Mesenchymal stem cell (in vitro differentiated cells and primary cell): Measurements from ENCODE around the gene GNA12.

ENCODE experiments used
- DNase-seq: peaks from one replicate; pipeline ENCODE4 v3.0.0-alpha.2; 2013
- H2AFZ ChIP-seq: one replicate; pipeline ENCODE4 v1.6.1; 2013; ENCODE audit warnings: low read depth, mild to moderate bottlenecking, control low read depth, inconsistent platforms, low read length, moderate library complexity
- H2AK5ac ChIP-seq: 2 replicates; pipeline ENCODE4 v1.6.1; 2013; ENCODE audit warnings: low read length, moderate library complexity, mild to moderate bottlenecking, inconsistent platforms; ENCODE audit not compliant: severe bottlenecking
- H2BK120ac ChIP-seq: one replicate; pipeline ENCODE4 v1.6.1; 2013; ENCODE audit warnings: low read depth, mild to moderate bottlenecking, inconsistent platforms, low read length, moderate library complexity
- H2BK12ac ChIP-seq, 2 experiments: one replicate each; pipeline ENCODE4 v1.6.1; 2013; ENCODE audit warnings: inconsistent platforms in 2 of 2, low read length in 2 of 2, mild to moderate bottlenecking in 2 of 2, moderate library complexity in 2 of 2, control low read depth in 1 of 2
- H2BK15ac ChIP-seq: one replicate; pipeline ENCODE4 v1.6.1; 2013; ENCODE audit warnings: mild to moderate bottlenecking, low read depth, inconsistent platforms; ENCODE audit not compliant: poor library complexity, severe bottlenecking
- H2BK5ac ChIP-seq: 2 replicates; pipeline ENCODE4 v1.6.1; 2013; ENCODE audit warnings: low read depth, mild to moderate bottlenecking, low read length, control low read depth, inconsistent platforms; ENCODE audit not compliant: poor library complexity, severe bottlenecking
- H3K14ac ChIP-seq, 2 experiments: one replicate each; pipeline ENCODE4 v1.6.1; 2013; ENCODE audit warnings: inconsistent platforms in 2 of 2, low read length in 2 of 2, control low read depth in 1 of 2, mild to moderate bottlenecking in 1 of 2, moderate library complexity in 1 of 2
- H3K18ac ChIP-seq, 2 experiments: one replicate each; pipeline ENCODE4 v1.6.1; 2013; ENCODE audit warnings: inconsistent platforms in 2 of 2, low read length in 2 of 2, control low read depth in 1 of 2, low read depth in 1 of 2, mild to moderate bottlenecking in 1 of 2
- H3K23ac ChIP-seq, 2 experiments: one replicate each; pipeline ENCODE4 v1.6.1; 2013; ENCODE audit warnings: inconsistent platforms in 2 of 2, low read length in 2 of 2, mild to moderate bottlenecking in 2 of 2, moderate library complexity in 2 of 2, control low read depth in 1 of 2
- H3K27ac ChIP-seq: 2 replicates; pipeline ENCODE4 v1.5.1; 2013; ENCODE audit warnings: mild to moderate bottlenecking, moderate library complexity, low read length, control low read depth, inconsistent platforms; ENCODE audit not compliant: poor library complexity, severe bottlenecking
- H3K27me3 ChIP-seq, 2 experiments: 2 replicates each; pipeline versions ENCODE4 v1.6.1 to v1.7.0; 2013; ENCODE audit warnings: low read length in 2 of 2, mild to moderate bottlenecking in 2 of 2, moderate library complexity in 2 of 2, control low read depth in 1 of 2, inconsistent platforms in 1 of 2; ENCODE audit not compliant: control insufficient read depth in 1 of 2, insufficient read depth in 1 of 2
- H3K36me3 ChIP-seq, 2 experiments: 2 replicates each; pipeline versions ENCODE4 v1.6.1 to v1.7.0; 2013; ENCODE audit warnings: low read length in 2 of 2, control low read depth in 1 of 2, inconsistent platforms in 1 of 2, low read depth in 1 of 2, mild to moderate bottlenecking in 1 of 2; ENCODE audit not compliant: insufficient read depth in 2 of 2, control insufficient read depth in 1 of 2
- H3K4ac ChIP-seq, 2 experiments: one replicate each; pipeline ENCODE4 v1.6.1; 2013; ENCODE audit warnings: inconsistent platforms in 2 of 2, low read length in 2 of 2, mild to moderate bottlenecking in 2 of 2, moderate library complexity in 2 of 2, control low read depth in 1 of 2, low read depth in 1 of 2
- H3K4me1 ChIP-seq: 2 replicates; pipeline ENCODE4 v1.6.1; 2013; ENCODE audit warnings: low read depth, low read length, control low read depth; ENCODE audit not compliant: control insufficient read depth, insufficient read depth
- H3K4me2 ChIP-seq: 2 replicates; pipeline ENCODE4 v1.6.1; 2013; ENCODE audit warnings: low read length, mild to moderate bottlenecking, inconsistent platforms; ENCODE audit not compliant: poor library complexity, severe bottlenecking
- H3K4me3 ChIP-seq, 2 experiments: 2 replicates each; pipeline versions ENCODE4 v1.5.1 to v1.7.0; 2013; ENCODE audit warnings: low read length in 2 of 2, mild to moderate bottlenecking in 2 of 2, control low read depth in 1 of 2, low read depth in 1 of 2; ENCODE audit not compliant: insufficient read depth in 1 of 2
- H3K79me1 ChIP-seq: replicated peaks from 2 replicates; pipeline ENCODE4 v1.6.1; 2013; ENCODE audit warnings: mild to moderate bottlenecking, control low read depth, low read length, inconsistent platforms; ENCODE audit not compliant: poor library complexity, severe bottlenecking
- H3K9ac ChIP-seq: 2 replicates; pipeline ENCODE4 v1.7.0; 2013; ENCODE audit warnings: mild to moderate bottlenecking, low read length, moderate library complexity
- H3K9me3 ChIP-seq: 2 replicates; pipeline ENCODE4 v1.7.0; 2013; ENCODE audit warnings: mild to moderate bottlenecking, low read length; ENCODE audit not compliant: control insufficient read depth
- H4K8ac ChIP-seq: one replicate; pipeline ENCODE4 v1.6.1; 2013; ENCODE audit warnings: inconsistent platforms, mild to moderate bottlenecking, low read length, moderate library complexity
- H4K91ac ChIP-seq: one replicate; pipeline ENCODE4 v1.6.1; 2013; ENCODE audit warnings: mild to moderate bottlenecking, low read length, inconsistent platforms
- WGBS: methylation state at CpG from one replicate; pipeline ENCODE4 v1.1.7; 2013; ENCODE audit warnings: mixed read lengths; 5-methylcytosine and 5-hydroxymethylcytosine counted together

Gene GNA12

DNA sequence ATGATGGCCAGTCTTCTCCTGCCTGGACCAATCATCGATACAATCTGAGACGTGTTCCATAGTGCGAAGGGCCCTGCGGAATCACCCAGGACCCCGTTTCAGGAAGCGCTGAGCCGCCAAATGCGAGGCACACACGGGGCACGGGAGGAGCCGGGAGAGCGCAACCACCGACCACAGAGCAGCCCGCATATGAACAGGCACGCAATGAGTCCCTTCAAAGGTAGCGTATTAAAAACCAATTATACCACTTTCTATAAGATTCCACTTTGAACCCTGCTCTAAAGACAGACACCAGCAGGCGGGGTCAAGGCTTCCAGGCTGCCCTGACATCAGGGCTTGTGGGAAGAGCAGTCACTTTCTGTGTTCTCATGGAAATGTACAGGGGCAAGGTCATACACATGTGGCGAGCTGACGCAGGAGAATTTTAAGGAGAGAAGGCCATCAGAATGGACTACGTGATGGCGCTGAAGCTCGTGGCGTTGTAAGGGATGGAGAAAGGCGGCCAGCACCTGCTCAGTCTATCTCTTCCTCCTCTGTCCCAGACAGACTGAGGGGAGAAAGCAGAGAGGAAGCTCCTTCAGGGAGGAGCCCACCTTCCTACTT is 109.9 kb downstream of the GNA12 start:
- no peak overlapping the region for H3K27ac ChIP-seq
- peaks cover 35% of the 10 kb centered on the region for H3K79me1 ChIP-seq
- H3K23ac ChIP-seq: no peak overlapping the region
- peak overlapping the region; percentile 39 for H4K8ac ChIP-seq
- peak overlapping the region; percentile 17 to 59 for H3K4me3 ChIP-seq
- peaks cover 21% of the 10 kb centered on the region for H3K4me1 ChIP-seq
- H3K9ac ChIP-seq: no peak overlapping the region
- H2BK12ac ChIP-seq: peak overlapping the region in 1 of 2 experiments; percentile 37
- WGBS: 98% methylated on average over 22 of the region's 24 CpGs
- peaks cover 33 to 40% of the 10 kb centered on the region in 2 experiments for H3K36me3 ChIP-seq
- no peak overlapping the region for H3K4me2 ChIP-seq
- H3K18ac ChIP-seq: peak overlapping the region; percentile 10 to 88
- H3K9me3 ChIP-seq: peaks cover 10% of the 10 kb centered on the region
- H3K27me3 ChIP-seq: no peaks in the 10 kb centered on the region
- peak overlapping the region in 1 of 2 experiments; percentile 24 for H3K4ac ChIP-seq
- no peak overlapping the region for H2AFZ ChIP-seq
- peak overlapping the region; percentile 55 for H2AK5ac ChIP-seq
- peak overlapping the region; percentile 63 for H2BK15ac ChIP-seq
- DNase-seq: no peak
- H4K91ac ChIP-seq: peak overlapping the region; percentile 15
- H2BK5ac ChIP-seq: no peak overlapping the region
- no peak overlapping the region for H2BK120ac ChIP-seq
- H3K14ac ChIP-seq: no peak overlapping the region

DNA sequence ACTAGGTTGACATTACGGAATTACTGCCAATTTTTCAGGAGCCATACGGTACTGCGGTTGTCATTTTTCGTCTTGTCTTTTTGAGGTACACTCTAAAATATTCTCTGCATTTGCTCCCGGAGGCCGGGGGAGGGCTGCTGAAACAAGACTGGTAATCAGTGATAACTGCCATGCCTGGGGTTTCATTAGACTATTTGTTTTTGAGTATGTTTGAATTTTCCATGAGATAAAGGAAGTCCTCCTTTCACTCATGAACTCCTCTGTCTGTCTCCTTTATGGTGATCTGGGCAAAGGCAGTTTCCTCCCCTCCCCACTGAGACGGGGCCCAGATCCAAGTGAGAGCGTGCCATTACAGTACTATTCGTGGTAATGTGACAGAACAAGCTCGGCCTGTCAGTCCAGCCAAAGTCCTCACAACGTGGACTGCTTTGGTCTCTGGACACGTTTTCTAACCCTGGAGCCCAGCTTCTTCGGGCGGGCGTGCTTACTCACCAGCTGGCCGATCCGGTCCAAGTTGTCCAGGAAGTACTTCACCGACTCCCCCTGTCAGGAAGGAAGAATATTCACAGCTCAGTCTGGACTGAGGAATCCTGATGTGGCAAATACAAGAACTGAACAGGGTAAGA is 111.0 kb downstream of the GNA12 start:
- Histone ChIP-seq H3K79me1 (peaks cover 34% of the 10 kb centered on the region), H3K4me2 (no peak overlapping the region)

DNA sequence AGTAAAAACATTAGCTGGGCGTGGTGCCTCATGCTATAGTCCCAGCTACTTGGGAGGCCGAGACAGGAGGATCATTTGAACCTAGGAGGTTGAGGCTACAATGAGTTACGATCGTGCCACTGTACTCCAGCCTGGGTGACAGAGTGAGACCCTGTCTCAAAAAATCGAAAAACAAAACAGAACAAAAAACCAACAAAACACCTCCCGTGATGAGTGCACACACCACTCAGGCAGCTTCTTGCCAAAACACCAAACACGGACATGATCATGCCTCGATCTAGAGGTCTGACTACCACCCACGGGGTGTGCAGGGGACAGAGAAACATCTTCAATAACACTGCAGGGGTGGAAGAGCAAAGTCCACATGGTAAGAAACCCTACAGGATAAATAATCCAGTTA is 111.7 kb downstream of the GNA12 start:
- WGBS: 94% methylated on average over 9 of the region's 9 CpGs
- DNase-seq: no peak

More for the DNA sequence above, 111.0 kb downstream of the GNA12 start:
- H3K36me3 ChIP-seq: peaks cover 36 to 43% of the 10 kb centered on the region in 2 experiments
- H3K9ac ChIP-seq: peak overlapping the region; percentile 69
- H3K27me3 ChIP-seq: no peaks in the 10 kb centered on the region
- peaks cover 10% of the 10 kb centered on the region for H3K9me3 ChIP-seq
- H2AK5ac ChIP-seq: no peak overlapping the region
- H3K14ac ChIP-seq: no peak overlapping the region
- H3K4ac ChIP-seq: no peak overlapping the region
- peak; percentile 49 for DNase-seq
- H2AFZ ChIP-seq: no peak overlapping the region
- no peak overlapping the region for H3K27ac ChIP-seq
- no peak overlapping the region for H2BK15ac ChIP-seq
- H3K4me3 ChIP-seq: peak overlapping the region in 1 of 2 experiments; percentile 59
- no peak overlapping the region for H3K23ac ChIP-seq
- no peak overlapping the region for H4K8ac ChIP-seq
- 71% methylated on average over 18 of the region's 18 CpGs for WGBS
- no peak overlapping the region for H2BK12ac ChIP-seq
- H3K18ac ChIP-seq: no peak overlapping the region
- H3K4me1 ChIP-seq: peaks cover 21% of the 10 kb centered on the region
- H2BK5ac ChIP-seq: no peak overlapping the region
- no peak overlapping the region for H4K91ac ChIP-seq
- H2BK120ac ChIP-seq: no peak overlapping the region

DNA sequence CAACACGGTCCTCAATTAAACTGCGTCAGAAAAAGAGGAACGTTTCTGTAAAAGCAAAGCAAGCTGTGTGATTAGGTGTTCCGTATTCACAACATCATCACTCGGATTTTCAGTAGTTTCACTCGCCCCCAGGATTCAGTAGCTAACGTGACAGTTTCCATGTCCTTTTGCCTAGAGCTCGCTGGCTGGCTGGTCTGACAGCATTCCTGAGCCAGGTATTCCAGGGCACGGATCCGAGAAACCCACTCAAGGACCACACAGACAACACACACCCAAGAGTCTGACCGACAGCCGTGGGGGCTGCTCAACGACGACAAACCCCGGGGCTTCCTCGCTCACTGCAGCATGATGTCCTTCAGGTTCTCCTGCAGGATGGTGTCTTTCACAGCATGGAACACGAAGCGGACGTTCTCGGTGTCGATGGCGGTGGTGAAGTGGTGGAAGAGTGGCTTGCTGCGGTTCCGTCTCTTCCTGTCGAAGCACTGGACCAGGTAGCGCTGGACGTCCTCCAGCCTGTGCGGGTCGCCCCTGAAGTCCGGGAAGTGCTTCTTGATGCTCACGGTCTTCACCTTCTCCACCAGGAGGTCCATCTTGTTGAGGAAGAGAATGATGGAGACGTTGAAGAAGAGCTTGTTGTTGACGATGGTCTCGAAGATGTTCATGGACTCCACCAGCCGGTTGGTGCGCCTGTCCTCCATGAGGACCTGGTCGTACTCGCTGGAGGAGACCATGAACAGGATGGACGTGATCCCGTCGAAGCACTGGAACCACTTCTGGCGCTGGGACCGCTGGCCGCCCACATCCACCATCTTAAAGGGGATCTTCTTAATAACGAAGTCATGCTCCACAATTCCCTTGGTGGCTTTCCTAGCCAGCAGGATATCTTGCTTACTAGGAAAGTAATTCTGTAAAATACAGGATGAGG is 113.0 kb downstream of the GNA12 start:
- H2BK120ac ChIP-seq: no peak overlapping the region
- 97% methylated on average over 45 of the region's 45 CpGs for WGBS
- no peak overlapping the region for H2AK5ac ChIP-seq
- no peak overlapping the region for H4K8ac ChIP-seq
- no peak for DNase-seq
- H3K4me2 ChIP-seq: no peak overlapping the region
- H3K23ac ChIP-seq: no peak overlapping the region
- peaks cover 36 to 50% of the 10 kb centered on the region in 2 experiments for H3K36me3 ChIP-seq
- peaks cover 10% of the 10 kb centered on the region for H3K9me3 ChIP-seq
- H2AFZ ChIP-seq: no peak overlapping the region
- no peak overlapping the region for H2BK5ac ChIP-seq
- H2BK15ac ChIP-seq: no peak overlapping the region
- H3K4ac ChIP-seq: no peak overlapping the region
- H2BK12ac ChIP-seq: no peak overlapping the region
- no peak overlapping the region for H3K18ac ChIP-seq
- H4K91ac ChIP-seq: no peak overlapping the region
- no peak overlapping the region for H3K14ac ChIP-seq
- no peak overlapping the region for H3K4me3 ChIP-seq
- peaks cover 21% of the 10 kb centered on the region for H3K4me1 ChIP-seq
- H3K27ac ChIP-seq: no peak overlapping the region
- no peaks in the 10 kb centered on the region for H3K27me3 ChIP-seq
- peaks cover 36% of the 10 kb centered on the region for H3K79me1 ChIP-seq
- no peak overlapping the region for H3K9ac ChIP-seq

More for the DNA sequence above, 111.7 kb downstream of the GNA12 start:
- no peak overlapping the region for H2BK15ac ChIP-seq
- H2BK120ac ChIP-seq: no peak overlapping the region
- H4K8ac ChIP-seq: no peak overlapping the region
- no peak overlapping the region for H2AFZ ChIP-seq
- H2AK5ac ChIP-seq: no peak overlapping the region
- H3K27me3 ChIP-seq: no peaks in the 10 kb centered on the region
- peaks cover 34 to 44% of the 10 kb centered on the region in 2 experiments for H3K36me3 ChIP-seq
- no peak overlapping the region for H3K14ac ChIP-seq
- H3K4ac ChIP-seq: no peak overlapping the region
- H3K79me1 ChIP-seq: peaks cover 35% of the 10 kb centered on the region
- no peak overlapping the region for H3K23ac ChIP-seq
- no peak overlapping the region for H3K4me2 ChIP-seq
- peaks cover 21% of the 10 kb centered on the region for H3K4me1 ChIP-seq
- no peak overlapping the region for H3K18ac ChIP-seq
- peaks cover 10% of the 10 kb centered on the region for H3K9me3 ChIP-seq
- no peak overlapping the region for H2BK12ac ChIP-seq
- no peak overlapping the region for H4K91ac ChIP-seq
- H3K9ac ChIP-seq: no peak overlapping the region
- no peak overlapping the region for H3K27ac ChIP-seq
- H3K4me3 ChIP-seq: no peak overlapping the region
- H2BK5ac ChIP-seq: no peak overlapping the region
